CD4-positive, alpha-beta T cell treated with Interleukin-4 for 4 hours (primary cell): ENCODE results near the gene PKM.

Source experiments
- DNase-seq: peaks from one replicate; pipeline ENCODE4 v3.0.0-alpha.2; 2020

The PKM gene

GRCh38 chr15:72199721-72200212, 31.2 kb downstream of the PKM start:
- DNase-seq = peak; percentile 79

DNA sequence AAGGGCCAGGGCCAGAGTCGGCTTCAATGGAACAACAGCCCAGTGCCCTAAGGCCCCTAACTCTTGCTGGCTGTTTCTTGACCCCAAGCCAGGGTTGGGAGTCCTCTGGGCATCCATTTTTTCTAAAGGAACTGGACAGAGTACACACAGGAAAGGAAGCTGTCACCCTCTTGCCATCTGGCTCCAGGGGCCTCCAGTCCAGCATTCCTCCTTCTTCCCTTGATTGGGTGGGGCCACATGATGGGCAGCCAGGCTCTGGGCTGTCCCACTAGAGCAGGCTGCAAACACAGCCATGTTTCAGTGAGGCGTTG, 31.8 kb downstream of the PKM start:
- no peak for DNase-seq

- no peak for DNase-seq
Observed at GRCh38 chr15:72198356-72199204, 32.4 kb downstream of the PKM start.

DNA sequence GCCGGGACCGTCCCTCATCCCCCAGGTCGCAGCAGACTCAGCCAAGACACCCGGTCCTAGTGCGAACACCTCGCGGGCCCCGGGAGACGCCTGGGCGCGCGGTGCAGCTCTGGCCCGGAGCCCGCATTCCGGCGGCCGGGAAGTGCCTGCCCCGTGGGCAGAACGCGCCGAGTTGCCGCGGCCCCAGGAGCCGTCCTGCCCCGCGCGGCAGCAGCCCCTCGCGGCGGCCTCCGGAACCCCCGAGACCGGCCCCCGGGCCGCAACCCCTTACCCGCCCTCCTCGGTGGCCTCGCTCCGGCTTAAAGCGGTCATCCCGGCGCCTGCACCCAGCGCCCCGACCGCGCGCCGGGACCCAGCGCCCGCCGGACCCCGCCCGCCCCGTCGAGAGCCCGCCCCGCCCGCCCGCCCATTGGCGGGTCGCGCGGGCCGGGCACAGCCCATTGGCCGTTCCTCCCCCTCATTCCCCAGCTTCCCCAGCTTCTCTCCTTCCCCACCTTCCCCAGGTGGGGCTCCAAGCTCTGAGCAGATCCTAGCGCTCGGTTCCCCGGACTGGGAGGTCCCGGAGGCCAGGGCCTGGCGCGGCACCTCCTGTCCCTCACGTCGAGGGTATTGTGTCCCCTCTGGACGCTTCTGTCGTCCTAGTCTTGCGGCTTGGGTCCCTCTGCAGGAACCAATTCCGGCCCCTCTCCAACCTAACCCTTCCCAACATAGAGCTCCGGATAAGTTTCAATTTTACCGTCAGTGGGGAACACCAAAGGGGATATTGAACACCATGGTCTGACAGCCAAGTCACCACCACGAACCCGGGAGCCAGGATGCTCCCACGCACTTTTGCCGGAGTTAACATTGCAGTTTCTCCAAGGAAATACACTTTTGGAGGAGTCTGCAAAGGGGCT, 33.3 kb downstream of the PKM start, which contains the start of gene GRAMD2A:
GRAMD2A (minus strand) TSS at position 328 of the 896 bp plus-strand sequence.
- DNase-seq = no peak

GRCh38 chr15:72197041-72197459, 33.9 kb downstream of the PKM start:
- no peak for DNase-seq

- no peak for DNase-seq
Observed at GRCh38 chr15:72196409-72197040, 34.5 kb downstream of the PKM start.

DNA sequence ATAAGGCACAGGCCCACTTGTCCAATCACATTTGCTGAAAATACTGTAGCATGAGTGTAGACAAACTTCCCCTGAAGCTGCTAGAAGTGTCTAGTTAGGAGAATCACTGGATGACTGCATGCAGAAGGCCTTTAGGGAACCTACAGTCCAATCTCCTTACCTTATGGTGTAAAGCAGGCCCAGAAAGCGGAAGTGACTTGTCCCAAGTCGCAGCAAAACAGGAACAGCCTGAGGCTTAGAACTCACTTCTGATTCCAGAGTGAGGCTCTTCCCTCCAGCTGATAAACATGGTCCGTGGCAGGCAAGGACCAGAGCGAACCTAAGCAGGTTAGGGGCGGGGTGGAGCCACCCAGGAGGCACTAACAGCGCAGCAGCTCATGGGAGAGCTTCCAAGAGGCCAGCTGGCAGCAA, 35.9 kb downstream of the PKM start:
- peak; percentile 21 for DNase-seq

GRCh38 chr15:72193836-72194396, 37.1 kb downstream of the PKM start:
- no peak for DNase-seq

DNA sequence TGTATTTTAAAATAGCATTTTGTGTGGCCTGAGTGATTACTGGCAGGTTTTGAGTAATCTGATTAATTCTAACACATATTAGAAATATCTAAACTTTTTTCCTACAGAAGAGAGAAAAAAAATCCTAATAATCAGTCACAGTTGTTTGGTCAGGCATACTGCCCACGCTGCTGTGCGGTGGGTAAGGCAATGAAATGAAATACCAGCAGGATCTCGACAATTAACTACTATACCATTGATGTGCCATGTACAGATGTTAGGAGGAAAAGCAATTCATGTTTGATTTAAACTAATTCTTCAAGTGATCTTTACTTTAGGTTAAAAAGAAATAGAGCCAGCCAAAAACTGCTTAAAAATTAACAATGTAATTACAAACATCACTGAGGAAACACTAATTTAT, 38.6 kb downstream of the PKM start:
- DNase-seq = no peak

- DNase-seq = no peak
Observed at GRCh38 chr15:72189250-72189902, 41.6 kb downstream of the PKM start.

DNA sequence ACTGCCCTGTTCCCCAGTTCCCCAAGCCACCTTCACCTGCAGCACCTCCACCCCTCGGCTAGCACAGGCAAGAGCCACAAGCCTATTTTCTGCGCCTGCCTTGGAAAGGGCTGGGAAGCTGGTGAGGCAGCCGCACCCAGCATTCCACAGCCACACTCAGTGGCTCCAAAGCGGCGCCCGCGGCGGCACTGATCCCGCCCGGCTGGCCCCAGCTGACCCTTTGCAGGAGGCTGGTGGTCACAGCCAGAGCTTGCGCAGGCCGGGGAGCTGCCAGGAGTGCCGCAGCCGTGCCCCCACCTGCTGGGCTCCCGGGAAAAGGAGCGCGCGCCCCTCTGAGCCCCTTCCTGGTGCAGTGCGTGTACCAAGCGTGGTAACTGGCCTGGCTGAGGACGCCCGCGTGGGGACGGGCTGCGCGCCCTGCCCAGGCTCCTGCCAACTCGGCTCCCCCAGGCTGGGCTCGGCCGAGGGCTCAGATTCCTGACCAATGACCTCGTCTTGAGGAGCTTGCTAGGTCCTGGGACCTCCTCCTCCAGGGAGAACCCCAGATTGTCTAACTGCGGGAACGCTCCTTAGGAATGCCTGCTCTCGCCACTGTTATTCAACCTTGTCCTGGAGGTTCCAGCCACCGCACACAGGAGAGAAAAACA, 46.7 kb downstream of the PKM start:
- no peak for DNase-seq

GRCh38 chr15:72183781-72184164, 47.2 kb downstream of the PKM start:
- DNase-seq = no peak

DNA sequence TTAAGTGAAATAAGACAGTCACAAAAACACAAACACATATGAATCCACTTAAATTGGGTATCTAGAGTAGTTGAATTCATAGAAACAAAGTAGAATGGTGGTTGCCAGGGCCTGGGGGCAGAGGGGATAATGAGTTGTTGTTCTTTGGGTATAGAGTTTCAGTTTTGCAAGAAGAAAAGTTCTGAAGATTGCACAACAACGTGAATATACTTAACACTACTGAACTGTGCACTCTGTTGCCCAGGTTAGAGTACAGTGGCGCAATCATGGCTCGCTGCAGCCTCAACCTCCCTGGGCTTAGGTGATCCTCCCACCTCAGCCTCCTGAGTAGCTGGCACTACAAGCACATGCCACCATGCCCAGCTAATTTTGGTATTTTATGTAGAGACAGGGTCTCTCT, 48.3 kb downstream of the PKM start:
- DNase-seq = no peak

- DNase-seq = no peak
Observed at GRCh38 chr15:72182244-72182643, 48.7 kb downstream of the PKM start.

DNA sequence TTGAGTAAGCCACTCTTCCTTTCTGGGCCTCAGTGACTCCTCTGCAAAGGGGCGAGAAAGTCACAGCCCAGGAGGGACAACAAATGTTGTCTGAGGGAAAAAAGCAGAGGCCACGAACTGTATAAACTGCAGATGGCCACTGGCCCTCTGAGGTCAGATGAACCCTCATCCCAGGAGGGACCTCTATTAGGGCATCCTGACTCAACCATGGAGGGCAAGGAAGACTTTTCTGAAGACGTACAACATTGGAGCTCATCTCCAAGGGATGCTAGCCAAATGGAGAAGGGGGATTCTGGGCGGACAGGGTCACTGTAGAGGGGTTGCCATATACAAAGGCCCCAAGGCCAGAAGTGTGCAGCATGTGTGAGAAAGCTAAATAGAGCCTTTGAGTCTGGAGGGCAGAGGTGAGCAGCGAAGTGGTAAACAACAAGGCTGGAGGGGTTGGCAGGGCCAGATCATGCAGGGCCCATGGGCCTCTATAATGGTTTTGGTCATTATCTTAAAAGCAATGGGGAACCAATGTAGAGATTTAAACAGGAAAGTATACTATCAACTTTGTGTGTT, 50.1 kb downstream of the PKM start:
- DNase-seq = no peak

DNA sequence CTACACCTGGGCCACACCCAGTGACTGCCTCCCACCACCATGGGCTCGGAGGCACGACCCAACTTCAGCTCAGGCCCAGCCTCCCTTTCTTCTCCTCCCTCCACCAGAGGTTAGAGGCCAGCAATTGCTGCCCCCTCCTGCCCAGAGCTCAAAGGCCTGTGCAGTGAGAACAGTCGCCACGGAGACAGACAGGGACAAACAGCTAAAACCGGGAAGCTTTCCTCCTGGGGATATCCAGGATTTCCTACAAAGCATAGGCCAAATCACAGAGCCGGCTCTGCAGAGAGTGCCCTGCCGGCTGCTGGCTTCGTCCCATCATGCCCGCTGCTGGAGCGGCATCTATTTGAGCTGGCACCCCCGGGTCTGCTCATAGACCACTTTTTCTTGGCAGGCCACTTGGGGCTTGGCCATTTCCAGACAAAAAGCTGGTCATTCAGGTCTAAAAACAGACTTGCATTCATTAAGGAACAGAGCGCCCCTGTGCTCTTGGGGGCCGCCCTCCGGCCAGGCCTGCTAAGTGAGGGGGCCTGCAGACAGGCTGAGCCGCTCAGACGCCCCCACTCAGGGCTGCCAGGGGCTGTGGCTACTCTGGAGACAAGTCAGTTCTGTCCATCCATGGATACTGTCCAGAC, 50.9 kb downstream of the PKM start:
- DNase-seq = no peak

DNA sequence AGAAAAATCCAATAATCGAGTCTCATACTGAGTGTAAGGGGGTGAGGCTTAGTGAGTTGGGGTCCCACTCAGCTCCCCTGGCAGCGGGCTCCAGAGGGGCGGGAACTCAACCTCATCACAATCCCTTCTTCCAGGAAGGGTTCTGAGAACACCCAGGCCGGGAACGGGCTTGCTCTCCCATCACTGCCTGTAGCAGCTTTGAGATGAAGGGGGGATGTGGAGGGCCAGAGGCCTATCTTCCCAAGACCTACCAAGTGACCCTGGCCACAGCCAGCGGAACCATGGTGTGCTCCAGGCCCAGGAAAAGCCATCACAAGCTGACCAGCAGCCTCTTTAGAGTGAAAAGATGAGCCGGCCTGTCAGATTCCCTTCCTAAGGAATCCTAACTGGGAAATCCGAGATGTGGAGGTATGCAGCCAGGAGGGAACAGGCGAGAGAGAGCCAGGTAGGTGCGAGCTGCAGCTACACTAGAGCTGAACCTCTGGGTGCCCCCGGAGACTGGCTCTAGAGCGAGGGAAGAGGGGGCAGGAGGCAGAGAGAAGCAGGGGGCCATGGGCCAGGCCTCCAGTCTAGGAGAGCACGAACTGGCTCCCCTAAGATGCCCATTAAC, 51.9 kb downstream of the PKM start:
- DNase-seq = no peak

- no peak for DNase-seq
Observed at GRCh38 chr15:72176743-72177142, 54.2 kb downstream of the PKM start.

DNA sequence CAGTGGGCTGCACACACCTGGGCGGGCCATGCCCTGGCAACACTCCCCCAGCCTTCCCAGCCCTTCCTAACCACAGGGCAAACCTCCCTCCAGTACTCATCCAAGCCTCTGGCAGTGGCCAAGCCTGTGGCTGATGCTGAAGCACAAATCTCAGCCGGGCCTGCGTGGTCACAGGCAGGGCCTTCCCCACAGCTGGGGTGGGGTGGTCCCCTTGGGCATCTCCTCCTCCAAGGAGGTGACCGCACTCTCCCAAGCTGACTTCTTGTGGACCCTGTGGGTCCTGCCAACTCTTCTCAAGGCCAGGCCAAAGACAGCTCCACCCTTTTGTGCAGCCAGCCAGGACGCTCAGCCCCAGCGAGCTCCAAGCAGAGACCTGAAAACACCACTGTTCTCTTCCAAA, 54.8 kb downstream of the PKM start:
- DNase-seq = no peak

DNA sequence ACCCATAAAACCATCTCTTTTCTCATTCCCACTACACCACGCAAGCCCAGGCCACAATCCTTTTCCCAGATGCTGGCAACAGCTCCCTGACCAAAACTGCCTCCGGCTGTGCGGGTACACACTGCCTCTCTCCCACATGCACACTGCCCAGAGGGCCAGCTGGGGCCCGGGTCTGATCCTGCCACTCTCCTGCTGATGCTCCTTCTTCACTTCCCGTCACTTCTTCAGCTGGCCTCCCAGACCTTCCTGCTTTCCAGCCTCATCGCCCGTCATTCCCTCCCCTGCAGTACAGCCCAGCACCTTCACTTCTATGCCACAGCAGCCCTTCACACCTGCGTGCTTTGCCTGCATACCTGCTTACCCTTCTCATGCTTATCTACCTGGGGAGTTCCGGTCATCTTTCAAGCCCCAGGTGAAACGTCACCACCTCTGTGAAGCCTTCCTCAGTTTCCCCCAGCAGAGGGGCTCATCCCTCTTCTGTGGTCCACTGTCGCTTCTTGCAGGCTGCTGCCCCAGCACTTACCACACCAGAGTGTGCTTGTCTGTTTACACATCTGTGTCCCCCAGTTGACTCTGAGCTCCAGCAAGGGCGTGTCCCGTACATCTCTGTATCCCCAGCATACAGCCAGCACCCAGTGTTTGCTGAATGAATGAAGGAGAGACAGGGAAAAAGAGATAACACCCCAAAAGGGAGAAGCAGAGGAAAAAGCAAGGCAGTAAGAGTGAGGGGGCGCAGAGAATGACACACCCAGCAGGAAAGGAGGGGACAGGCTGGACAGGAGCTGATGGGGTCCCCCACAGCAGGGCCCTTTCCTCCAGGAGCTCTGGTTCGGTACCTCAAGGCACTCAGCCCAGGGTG, 55.6 kb downstream of the PKM start:
- no peak for DNase-seq
